Measurements from ENCODE around the gene KIAA1755. TPM values are rescaled to one million over a fixed set of nuclear protein-coding genes. Genes with fewer than 3 reads are reported as not detected.
A peak's percentile ranks its signal among the peaks of the same experiment; 100 is the strongest.
"Not testable (repeated sequence)": the region's sequence is repeated elsewhere in the genome, so short reads cannot be mapped to it uniquely, and the experiment has no call there.

The KIAA1755 gene
- total RNA-seq, 1 donor from 2014 or later = 7.9 TPM

DNA sequence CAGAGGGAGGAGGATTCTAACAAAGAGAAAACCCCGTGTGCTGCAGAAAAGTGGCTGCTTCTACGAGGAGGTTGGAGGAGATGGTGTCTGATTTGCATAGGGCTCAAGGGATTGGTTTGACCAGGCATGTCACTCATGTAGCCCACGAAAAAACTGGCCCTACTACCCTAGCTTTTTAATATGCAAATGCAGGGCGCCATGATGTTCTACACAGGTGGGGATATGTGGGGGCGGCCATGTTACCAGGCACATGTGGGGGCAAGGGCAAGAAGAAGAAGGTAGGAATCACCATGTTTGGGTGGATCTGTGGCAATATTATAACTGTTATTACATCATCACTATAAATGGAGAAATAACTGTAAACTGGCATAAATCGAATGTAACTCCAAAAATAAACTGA lies 9.9 kb downstream of the KIAA1755 start:
- intact Hi-C loops (cut with DNase I) = no loop called here
- DNase-seq (ENCODE audit: missing footprints) (no peak), ATAC-seq (no peak)

GRCh38 chr20:38249536-38250310 lies 10.8 kb downstream of the KIAA1755 start:
- intact Hi-C loops (cut with DNase I) = no loop called here
- no peak for ATAC-seq
- no peak for DNase-seq (ENCODE audit: missing footprints)

- ATAC-seq = no peak
- DNase-seq (ENCODE audit: missing footprints) = no peak
Measured at GRCh38 chr20:38248133-38248532, 12.4 kb downstream of the KIAA1755 start.

GRCh38 chr20:38247725-38248124 lies 12.8 kb downstream of the KIAA1755 start:
- DNase-seq (ENCODE audit: missing footprints); ATAC-seq; intact Hi-C loops (cut with DNase I): not testable (repeated sequence)

More at GRCh38 chr20:38248133-38248532, 12.4 kb downstream of the KIAA1755 start:
- intact Hi-C loops (cut with DNase I) = no loop called here

- DNase-seq (ENCODE audit: missing footprints) (no peak), ATAC-seq (no peak)
- intact Hi-C loops (cut with DNase I) = no loop called here
Measured at GRCh38 chr20:38247166-38247509, 13.4 kb downstream of the KIAA1755 start.

GRCh38 chr20:38246357-38247165 lies 14.0 kb downstream of the KIAA1755 start:
- intact Hi-C loops (cut with DNase I) = no loop called here
- DNase-seq (ENCODE audit: missing footprints) (no peak), ATAC-seq (peak; percentile 48)

- ATAC-seq (peak; percentile 63), DNase-seq (ENCODE audit: missing footprints) (no peak)
- intact Hi-C loops (cut with DNase I) = no loop called here
Measured at GRCh38 chr20:38245753-38246152, 14.8 kb downstream of the KIAA1755 start.

GRCh38 chr20:38243709-38244020 lies 16.9 kb downstream of the KIAA1755 start:
- no peak for ATAC-seq
- no peak for DNase-seq (ENCODE audit: missing footprints)
- intact Hi-C loops (cut with DNase I) = no loop called here

GRCh38 chr20:38242848-38243708 lies 17.5 kb downstream of the KIAA1755 start:
- no peak for ATAC-seq
- intact Hi-C loops (cut with DNase I) = no loop called here
- DNase-seq (ENCODE audit: missing footprints) = no peak

DNA sequence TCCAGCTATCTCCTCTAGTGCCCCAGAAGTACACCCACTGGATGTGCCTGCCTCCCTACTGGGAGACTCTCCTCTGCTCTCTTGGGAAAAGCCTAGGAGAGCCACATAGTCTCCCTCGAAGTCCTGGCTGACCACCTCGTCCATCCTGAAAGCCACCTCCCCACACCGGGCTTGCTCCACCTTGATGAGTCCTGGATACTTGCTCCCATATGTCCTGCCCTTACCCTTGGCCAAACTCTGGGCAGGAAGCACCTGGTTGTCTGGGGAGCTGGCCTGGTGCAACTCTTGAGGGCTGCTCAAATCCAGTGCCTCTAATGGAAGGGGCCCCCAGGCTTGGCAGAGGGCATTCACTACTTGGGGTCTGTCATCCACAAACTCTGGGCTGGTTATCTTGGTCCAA lies 19.3 kb downstream of the KIAA1755 start:
- intact Hi-C loops (cut with DNase I) = no loop called here
- DNase-seq (ENCODE audit: missing footprints) (no peak), ATAC-seq (no peak)

- intact Hi-C loops (cut with DNase I) = no loop called here
- DNase-seq (ENCODE audit: missing footprints) = no peak
- no peak for ATAC-seq
Measured at GRCh38 chr20:38239441-38239840, 21.1 kb downstream of the KIAA1755 start.

DNA sequence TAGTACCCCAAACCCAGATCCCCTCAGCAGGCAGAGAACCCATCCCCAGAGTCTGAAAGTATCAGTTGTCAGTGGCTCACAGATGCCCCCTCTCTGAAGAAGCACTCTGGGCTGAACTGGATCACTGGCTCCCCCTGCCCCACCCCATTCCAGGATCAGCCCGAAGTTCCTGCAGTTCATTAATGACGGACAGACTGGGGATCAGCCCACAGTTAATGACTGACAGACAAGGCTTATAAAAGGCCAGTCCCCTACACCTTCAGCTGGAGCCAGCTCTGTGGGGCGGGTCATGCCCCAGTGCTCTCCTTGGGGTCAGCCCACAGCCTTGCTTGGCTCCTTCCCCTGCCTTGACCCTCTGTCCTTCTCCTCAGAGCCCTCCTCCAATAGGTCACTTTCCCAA lies 21.7 kb downstream of the KIAA1755 start:
- DNase-seq (ENCODE audit: missing footprints) (no peak), ATAC-seq (no peak)
- intact Hi-C loops (cut with DNase I) = no loop called here

- intact Hi-C loops (cut with DNase I) = no loop called here
- DNase-seq (ENCODE audit: missing footprints) = no peak
Measured at GRCh38 chr20:38237381-38237780, 23.2 kb downstream of the KIAA1755 start.

DNA sequence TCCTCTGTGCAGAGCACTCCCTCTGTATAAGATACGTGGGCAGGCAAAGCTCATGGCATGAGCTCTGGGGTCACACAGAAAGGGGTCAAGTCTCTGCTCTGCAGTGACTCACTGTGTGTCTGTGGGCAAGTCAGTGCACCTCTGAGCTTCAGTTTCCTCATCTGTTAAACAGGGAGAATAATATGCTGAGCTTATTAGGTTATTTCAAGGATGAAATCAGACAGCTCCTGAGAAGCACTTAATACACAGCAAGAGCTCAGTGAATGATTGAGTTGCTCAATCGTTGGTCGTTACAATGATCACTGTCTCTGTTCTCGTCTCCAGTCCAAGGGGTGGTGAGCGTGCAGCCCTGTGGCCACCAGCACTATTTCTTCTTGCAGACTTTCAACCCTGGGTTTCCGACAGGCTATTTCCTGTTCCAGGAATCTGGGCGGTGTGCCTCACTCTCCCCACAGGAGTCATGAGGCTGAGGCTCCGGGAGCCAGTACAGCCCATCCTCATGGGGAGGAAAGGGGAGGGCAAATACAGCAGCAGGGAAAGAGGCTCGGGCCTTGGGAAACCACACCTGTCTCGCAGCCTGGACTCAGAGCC lies 28.9 kb downstream of the KIAA1755 start:
- ATAC-seq = peak; percentile 78
- DNase-seq (ENCODE audit: missing footprints) = no peak
- intact Hi-C loops (cut with DNase I) = no loop called here

More at GRCh38 chr20:38237381-38237780, 23.2 kb downstream of the KIAA1755 start:
- ATAC-seq = no peak

- ATAC-seq = no peak
- no peak for DNase-seq (ENCODE audit: missing footprints)
- intact Hi-C loops (cut with DNase I) = no loop called here
Measured at GRCh38 chr20:38230957-38231526, 29.5 kb downstream of the KIAA1755 start.

GRCh38 chr20:38230253-38230551 lies 30.3 kb downstream of the KIAA1755 start:
- no peak for DNase-seq (ENCODE audit: missing footprints)
- ATAC-seq = no peak
- intact Hi-C loops (cut with DNase I) = no loop called here

DNA sequence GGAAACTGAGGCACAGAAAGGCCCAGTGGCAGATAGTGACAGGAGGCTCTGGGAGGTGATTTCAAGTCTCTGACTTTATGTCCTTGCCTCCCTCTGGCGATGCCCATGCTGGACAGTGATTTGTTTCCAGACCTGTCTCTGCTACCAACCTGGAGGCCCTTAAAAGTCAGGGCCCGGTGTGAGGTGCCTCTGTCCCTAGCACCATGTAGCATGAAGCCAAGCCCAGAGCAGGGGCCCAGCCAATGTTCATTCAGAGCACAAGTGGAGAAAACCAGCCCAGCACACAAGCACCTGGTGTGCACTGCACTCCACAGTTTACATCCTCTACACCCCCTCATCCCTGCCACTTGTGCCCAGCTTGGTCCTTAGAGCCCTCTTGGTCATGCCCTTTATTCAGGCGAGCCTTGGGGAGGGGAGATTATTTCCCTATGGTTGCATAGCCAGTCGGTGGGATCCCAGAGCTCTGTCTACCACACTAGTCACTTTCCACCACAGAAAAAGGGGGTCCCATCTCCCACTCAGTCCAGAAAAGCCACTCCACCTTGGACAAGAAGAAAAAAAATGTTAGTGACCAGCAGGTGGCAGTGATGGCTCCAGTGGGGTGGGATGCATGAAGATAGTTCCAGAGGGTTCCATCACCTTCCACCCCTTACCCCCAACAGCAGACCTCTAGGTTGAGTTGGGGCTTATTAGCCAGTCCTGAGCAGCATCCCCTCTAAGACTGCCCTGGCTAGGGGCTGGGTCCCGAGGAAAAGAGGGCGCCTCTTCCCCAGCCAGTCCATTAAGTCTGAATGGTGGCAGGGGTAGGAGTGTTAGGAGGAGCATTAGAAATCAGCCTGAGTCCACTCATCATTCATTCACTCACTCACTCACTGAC lies 30.9 kb downstream of the KIAA1755 start:
- no peak for ATAC-seq
- no peak for DNase-seq (ENCODE audit: missing footprints)
- intact Hi-C loops (cut with DNase I) = loop anchor here (1.0 to 10.0 kb wide), 3 partner anchors 92 to 595 kb away; no protein-coding TSS in a partner anchor

GRCh38 chr20:38228436-38228835 lies 32.1 kb downstream of the KIAA1755 start:
- ATAC-seq = no peak
- intact Hi-C loops (cut with DNase I) = loop anchor here (10.0 kb wide), 2 partner anchors 176 to 594 kb away; no protein-coding TSS in a partner anchor
- DNase-seq (ENCODE audit: missing footprints) = no peak
